Neutrophil (primary cell): ENCODE results near the gene OLIG1.

Experiments
- H3K27ac ChIP-seq: fragments of 200-600 bp; sonication (generic); 2 replicates; pipeline ENCODE4 v1.5.1; 2016; ENCODE audit warnings: mild to moderate bottlenecking, moderate library complexity
- H3K27me3 ChIP-seq: fragments of 200-600 bp; sonication (generic); 2 replicates; pipeline ENCODE4 v1.6.0; 2016; ENCODE audit warnings: mild to moderate bottlenecking
- H3K36me3 ChIP-seq: fragments of 200-600 bp; sonication (generic); 2 replicates; pipeline ENCODE4 v1.5.1; 2017
- H3K4me1 ChIP-seq, 2 experiments: fragments of 200-600 bp in 1 of 2; sonication (generic) in 1 of 2; 1 replicate in 1 of 2; 2 replicates in 1 of 2; pipeline versions ENCODE4 v1.5.1 to v1.6.1; 2013 to 2016; ENCODE audit warnings: low read depth in 1 of 2, low read length in 1 of 2, mild to moderate bottlenecking in 1 of 2, moderate library complexity in 1 of 2; ENCODE audit not compliant: control insufficient read depth in 1 of 2, insufficient read depth in 1 of 2
- H3K4me3 ChIP-seq, 2 experiments: fragments of 200-600 bp in 1 of 2; sonication (generic) in 1 of 2; 1 replicate in 1 of 2; 2 replicates in 1 of 2; pipeline ENCODE4 v1.5.1; 2013 to 2016; ENCODE audit warnings: low read depth in 1 of 2, low read length in 1 of 2, mild to moderate bottlenecking in 1 of 2, moderate library complexity in 1 of 2
- H3K9me3 ChIP-seq: fragments of 200-600 bp; sonication (generic); 2 replicates; pipeline ENCODE4 v1.5.1; 2016
- TF ChIP-seq, protein P1 (sequence below): fragments of 200-600 bp; sonication (generic); IDR thresholded peaks from 2 replicates; pipeline ENCODE4 v1.5.1; 2016; ENCODE audit warnings: antibody characterized with exemption

OLIG1 gene

DNA sequence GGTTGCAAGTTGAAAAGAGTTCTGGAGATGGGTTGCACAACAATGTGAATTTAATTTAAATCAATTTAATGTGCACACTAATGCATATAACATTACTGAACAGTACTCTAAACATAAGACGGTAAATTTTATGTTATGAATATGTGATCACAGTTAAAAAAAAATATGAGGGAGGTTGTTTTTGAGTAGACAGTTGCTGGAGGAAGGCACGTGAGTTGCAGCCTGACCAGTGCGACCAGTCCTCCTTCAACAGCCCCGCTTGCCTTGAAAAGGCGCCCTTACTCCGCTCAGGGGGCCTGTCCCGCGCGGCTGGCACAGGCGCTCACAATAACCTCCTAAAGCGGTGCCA lies 322 bp upstream of the OLIG1 start:
- peak overlapping the region; percentile 77 to 96 for H3K4me3 ChIP-seq

GRCh38 chr21:33070744-33070997 lies 730 bp downstream of the OLIG1 start:
- Histone ChIP-seq H3K4me3 (peak overlapping the region; percentile 77 to 96), H3K4me1 (peaks cover 54 to 60% of the 10 kb centered on the region in 2 experiments), H3K27ac (peak overlapping the region; percentile 84), H3K36me3 (no peaks in the 10 kb centered on the region), H3K9me3 (no peaks in the 10 kb centered on the region), H3K27me3 (peaks cover 39% of the 10 kb centered on the region)
- TF ChIP-seq, protein P1, sequence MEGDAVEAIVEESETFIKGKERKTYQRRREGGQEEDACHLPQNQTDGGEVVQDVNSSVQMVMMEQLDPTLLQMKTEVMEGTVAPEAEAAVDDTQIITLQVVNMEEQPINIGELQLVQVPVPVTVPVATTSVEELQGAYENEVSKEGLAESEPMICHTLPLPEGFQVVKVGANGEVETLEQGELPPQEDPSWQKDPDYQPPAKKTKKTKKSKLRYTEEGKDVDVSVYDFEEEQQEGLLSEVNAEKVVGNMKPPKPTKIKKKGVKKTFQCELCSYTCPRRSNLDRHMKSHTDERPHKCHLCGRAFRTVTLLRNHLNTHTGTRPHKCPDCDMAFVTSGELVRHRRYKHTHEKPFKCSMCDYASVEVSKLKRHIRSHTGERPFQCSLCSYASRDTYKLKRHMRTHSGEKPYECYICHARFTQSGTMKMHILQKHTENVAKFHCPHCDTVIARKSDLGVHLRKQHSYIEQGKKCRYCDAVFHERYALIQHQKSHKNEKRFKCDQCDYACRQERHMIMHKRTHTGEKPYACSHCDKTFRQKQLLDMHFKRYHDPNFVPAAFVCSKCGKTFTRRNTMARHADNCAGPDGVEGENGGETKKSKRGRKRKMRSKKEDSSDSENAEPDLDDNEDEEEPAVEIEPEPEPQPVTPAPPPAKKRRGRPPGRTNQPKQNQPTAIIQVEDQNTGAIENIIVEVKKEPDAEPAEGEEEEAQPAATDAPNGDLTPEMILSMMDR: no peak

More for the DNA sequence above, 322 bp upstream of the OLIG1 start:
- TF ChIP-seq, protein P1: no peak
- Histone ChIP-seq H3K36me3 (no peaks in the 10 kb centered on the region), H3K9me3 (no peaks in the 10 kb centered on the region), H3K27me3 (peaks cover 29% of the 10 kb centered on the region), H3K4me1 (peaks cover 64 to 71% of the 10 kb centered on the region in 2 experiments), H3K27ac (peak overlapping the region; percentile 84)

- Histone ChIP-seq H3K4me3 (peak overlapping the region; percentile 77 to 96), H3K36me3 (no peaks in the 10 kb centered on the region), H3K27me3 (peaks cover 45% of the 10 kb centered on the region), H3K9me3 (no peaks in the 10 kb centered on the region), H3K4me1 (peaks cover 49 to 55% of the 10 kb centered on the region in 2 experiments), H3K27ac (peak overlapping the region; percentile 84)
- TF ChIP-seq, protein P1: no peak
Measured at GRCh38 chr21:33070998-33071769, 1.2 kb downstream of the OLIG1 start.

- Histone ChIP-seq H3K9me3 (no peaks in the 10 kb centered on the region), H3K4me3 (peak overlapping the region; percentile 77 to 96), H3K36me3 (no peaks in the 10 kb centered on the region), H3K27me3 (peaks cover 45% of the 10 kb centered on the region), H3K4me1 (peaks cover 42 to 49% of the 10 kb centered on the region in 2 experiments), H3K27ac (peak overlapping the region; percentile 84)
- TF ChIP-seq, protein P1: no peak
Measured at GRCh38 chr21:33071770-33072306, 1.9 kb downstream of the OLIG1 start.

- Histone ChIP-seq H3K36me3 (no peaks in the 10 kb centered on the region), H3K27me3 (peaks cover 61% of the 10 kb centered on the region), H3K27ac (no peak overlapping the region), H3K9me3 (no peaks in the 10 kb centered on the region), H3K4me1 (peaks cover 24 to 31% of the 10 kb centered on the region in 2 experiments), H3K4me3 (no peak overlapping the region)
- TF ChIP-seq, protein P1: no peak
Measured at GRCh38 chr21:33073636-33074035, 3.7 kb downstream of the OLIG1 start.
